Measurements from ENCODE around the gene LYZL1.

DNA sequence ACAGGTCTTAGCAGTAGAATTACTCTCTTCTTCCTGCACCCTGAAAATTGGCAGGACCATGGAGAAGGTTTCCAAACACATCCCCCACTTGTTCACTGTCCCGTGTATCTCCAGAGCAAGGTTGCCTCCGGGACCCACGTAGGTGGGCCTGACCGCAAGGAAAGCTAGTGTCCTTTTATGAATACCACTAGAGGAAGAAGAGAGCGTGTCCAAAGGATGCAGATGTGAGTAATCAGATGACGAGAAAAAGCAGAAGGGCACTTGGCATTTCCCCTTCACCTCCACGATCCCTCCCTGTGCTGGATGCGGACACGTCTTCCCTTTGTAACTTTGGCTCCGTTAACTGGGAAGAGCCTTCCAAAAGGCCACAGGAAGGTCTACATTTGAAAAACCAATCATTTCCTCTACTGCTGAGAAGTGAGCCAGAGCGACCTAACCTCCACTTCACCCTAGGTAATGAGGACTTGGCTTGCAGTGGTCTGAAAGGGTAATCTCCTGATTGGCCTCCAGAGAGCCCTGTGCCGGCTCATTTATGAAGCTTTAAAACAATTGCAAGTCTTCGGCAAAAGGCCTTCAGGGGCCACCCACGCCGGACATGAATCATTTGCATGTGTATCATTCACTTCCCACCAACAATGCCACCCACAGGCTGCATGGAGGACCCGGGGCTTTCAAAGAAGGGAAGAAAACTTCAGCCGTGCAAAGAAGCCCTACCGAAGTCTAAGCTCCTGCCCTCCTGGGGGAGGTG, 55.4 kb downstream of the LYZL1 start:
- no peak for TF ChIP-seq CTCF (IDR thresholded peaks at IDR 0.05)
- TF ChIP-seq ZFX (IDR thresholded peaks at IDR 0.05; ENCODE audit: borderline replicate concordance), result no peak

Measured in 22Rv1 (cell line).